Measurements from ENCODE around the gene GART. TPM values are rescaled to one million over a fixed set of nuclear protein-coding genes. Genes with fewer than 3 reads are reported as not detected.
"Not testable (repeated sequence)": the region's sequence is repeated elsewhere in the genome, so short reads cannot be mapped to it uniquely, and the experiment has no call there.

The GART gene
- total RNA-seq, 1 donor from 2014 or later: 79.2 TPM

GRCh38 chr21:33578214-33578613, 36.3 kb upstream of the GART start:
- no peak overlapping the region for H3K4me3 ChIP-seq (ENCODE audit: low read depth, low read length)
- DNase-seq (ENCODE audit: low read depth): no peak
- TF ChIP-seq, protein P1, sequence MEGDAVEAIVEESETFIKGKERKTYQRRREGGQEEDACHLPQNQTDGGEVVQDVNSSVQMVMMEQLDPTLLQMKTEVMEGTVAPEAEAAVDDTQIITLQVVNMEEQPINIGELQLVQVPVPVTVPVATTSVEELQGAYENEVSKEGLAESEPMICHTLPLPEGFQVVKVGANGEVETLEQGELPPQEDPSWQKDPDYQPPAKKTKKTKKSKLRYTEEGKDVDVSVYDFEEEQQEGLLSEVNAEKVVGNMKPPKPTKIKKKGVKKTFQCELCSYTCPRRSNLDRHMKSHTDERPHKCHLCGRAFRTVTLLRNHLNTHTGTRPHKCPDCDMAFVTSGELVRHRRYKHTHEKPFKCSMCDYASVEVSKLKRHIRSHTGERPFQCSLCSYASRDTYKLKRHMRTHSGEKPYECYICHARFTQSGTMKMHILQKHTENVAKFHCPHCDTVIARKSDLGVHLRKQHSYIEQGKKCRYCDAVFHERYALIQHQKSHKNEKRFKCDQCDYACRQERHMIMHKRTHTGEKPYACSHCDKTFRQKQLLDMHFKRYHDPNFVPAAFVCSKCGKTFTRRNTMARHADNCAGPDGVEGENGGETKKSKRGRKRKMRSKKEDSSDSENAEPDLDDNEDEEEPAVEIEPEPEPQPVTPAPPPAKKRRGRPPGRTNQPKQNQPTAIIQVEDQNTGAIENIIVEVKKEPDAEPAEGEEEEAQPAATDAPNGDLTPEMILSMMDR (conservative IDR thresholded peaks at IDR 0.05; ENCODE audit: low read depth, low read length): no peak

DNA sequence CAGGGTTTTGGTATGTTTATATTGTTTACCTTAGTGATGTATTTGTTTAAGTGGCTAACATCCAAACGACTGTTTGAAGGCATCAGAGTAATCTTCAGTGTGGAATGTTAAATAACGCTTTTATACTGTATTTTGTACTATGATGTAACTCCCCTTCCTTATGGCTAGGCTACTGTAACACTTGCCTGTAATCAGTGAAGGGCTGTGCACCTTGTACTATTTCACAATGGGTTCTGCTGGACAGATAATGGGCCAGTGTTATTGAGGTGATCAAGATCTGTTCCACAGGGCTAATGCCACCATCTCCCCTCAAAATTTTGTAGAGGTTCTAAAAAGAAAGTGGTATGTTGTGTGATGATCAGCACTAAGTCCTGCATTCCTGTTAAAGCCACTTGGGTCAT, 34.8 kb upstream of the GART start:
- DNase-seq (ENCODE audit: low read depth): not testable (repeated sequence)

DNA sequence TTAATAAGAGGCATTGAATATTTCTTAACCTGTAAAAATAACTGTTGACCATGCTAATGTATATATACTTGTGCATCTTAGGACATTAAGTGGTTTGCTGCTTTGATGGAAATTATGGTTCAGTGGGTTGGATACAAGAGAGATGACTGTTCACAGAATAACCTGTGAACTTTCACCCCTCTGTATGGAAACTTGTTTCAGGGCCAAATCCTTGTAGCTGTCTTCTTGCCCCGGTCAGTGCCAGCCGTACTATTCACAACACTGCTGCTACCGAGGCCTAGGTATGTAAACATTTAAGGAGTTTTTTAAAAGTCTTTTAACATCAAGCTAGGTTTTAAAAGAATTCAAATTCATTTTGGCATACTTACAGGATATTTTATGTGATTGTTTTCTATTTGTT, 30.4 kb upstream of the GART start:
- H3K4me3 ChIP-seq (ENCODE audit: low read depth, low read length): no peak overlapping the region
- TF ChIP-seq, protein P1 (conservative IDR thresholded peaks at IDR 0.05; ENCODE audit: low read depth, low read length): no peak
- no peak for DNase-seq (ENCODE audit: low read depth)

More for the DNA sequence above, 34.8 kb upstream of the GART start:
- H3K4me3 ChIP-seq (ENCODE audit: low read depth, low read length): not testable (repeated sequence)

DNA sequence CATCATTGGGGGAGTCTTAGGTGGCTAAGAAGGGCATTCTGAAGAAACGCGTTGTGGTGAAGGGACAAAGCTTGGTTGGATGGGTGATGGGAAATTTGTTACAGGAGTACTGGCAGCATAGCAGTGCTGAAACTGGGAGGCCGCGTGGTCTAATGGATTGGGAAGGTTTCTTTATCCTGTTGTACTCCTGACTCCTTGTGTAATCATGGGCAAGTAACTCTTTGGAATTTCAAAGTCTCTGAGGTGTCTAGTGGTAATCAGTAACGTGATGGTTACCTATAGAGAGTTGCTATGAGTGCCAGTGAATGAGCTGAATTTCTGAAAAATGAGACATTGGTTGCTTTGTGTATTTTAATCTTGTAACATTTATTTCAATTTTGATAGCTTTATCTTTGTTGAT, 28.1 kb upstream of the GART start:
- DNase-seq (ENCODE audit: low read depth): peak; percentile 18
- TF ChIP-seq, protein P1 (conservative IDR thresholded peaks at IDR 0.05; ENCODE audit: low read depth, low read length): no peak
- H3K4me3 ChIP-seq (ENCODE audit: low read depth, low read length): no peak overlapping the region

DNA sequence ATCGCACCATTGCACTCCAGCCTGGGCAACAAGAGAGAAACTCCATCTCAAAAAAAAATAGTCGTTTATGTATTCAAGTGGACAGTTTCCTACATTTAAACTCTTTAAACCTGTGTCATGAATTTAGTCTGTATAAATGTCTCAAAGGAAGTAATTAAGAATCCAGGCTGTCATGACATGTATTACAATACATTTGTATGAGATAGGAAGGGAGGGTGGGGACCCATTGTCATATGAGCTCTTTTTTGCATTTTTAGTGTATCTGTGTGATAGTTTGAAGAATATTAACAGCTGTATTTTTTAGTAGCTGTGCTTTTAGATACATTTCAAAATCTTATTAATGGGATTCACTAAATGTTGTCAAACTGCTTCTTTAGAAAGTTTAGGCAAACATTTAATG, 26.5 kb upstream of the GART start:
- no peak for DNase-seq (ENCODE audit: low read depth)
- TF ChIP-seq, protein P1 (conservative IDR thresholded peaks at IDR 0.05; ENCODE audit: low read depth, low read length): no peak
- H3K4me3 ChIP-seq (ENCODE audit: low read depth, low read length): no peak overlapping the region

DNA sequence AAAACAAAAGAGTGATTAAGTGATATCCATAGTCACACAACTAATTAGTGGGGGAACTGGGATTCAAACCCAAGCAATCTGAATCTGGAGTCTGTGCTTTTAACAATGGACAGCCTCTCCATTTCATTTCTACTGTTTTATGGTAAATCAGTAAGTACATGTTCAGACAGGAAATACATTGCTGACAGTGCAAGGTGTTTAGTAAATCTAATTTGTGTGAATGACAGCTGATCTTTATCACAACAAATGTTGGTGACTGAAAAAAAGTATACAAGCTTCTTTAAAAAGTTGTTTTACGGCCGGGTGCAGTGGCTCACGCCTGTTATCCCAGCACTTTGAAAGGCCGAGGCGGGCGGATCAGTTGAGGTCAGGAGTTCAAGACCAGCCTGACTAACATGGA, 26.0 kb upstream of the GART start:
- TF ChIP-seq, protein P1 (conservative IDR thresholded peaks at IDR 0.05; ENCODE audit: low read depth, low read length): no peak
- H3K4me3 ChIP-seq (ENCODE audit: low read depth, low read length): no peak overlapping the region
- DNase-seq (ENCODE audit: low read depth): no peak

- TF ChIP-seq, protein P1 (conservative IDR thresholded peaks at IDR 0.05; ENCODE audit: low read depth, low read length): no peak
- H3K4me3 ChIP-seq (ENCODE audit: low read depth, low read length): no peak overlapping the region
- no peak for DNase-seq (ENCODE audit: low read depth)
Observed at GRCh38 chr21:33566514-33566913, 24.6 kb upstream of the GART start.

- TF ChIP-seq, protein P1 (conservative IDR thresholded peaks at IDR 0.05; ENCODE audit: low read depth, low read length): no peak
Observed at GRCh38 chr21:33562389-33562788, 20.5 kb upstream of the GART start.

More at GRCh38 chr21:33562389-33562788, 20.5 kb upstream of the GART start:
- no peak overlapping the region for H3K4me3 ChIP-seq (ENCODE audit: low read depth, low read length)
- no peak for DNase-seq (ENCODE audit: low read depth)

Measured in epithelial cell of proximal tubule (primary cell).